HFF-Myc (cell line): ENCODE measurements around the gene SLC7A4.

ENCODE experiments used
- DNase-seq: peaks from one replicate; pipeline ENCODE4 v3.0.0-alpha.2; 2011; ENCODE audit warnings: low read depth; ENCODE audit errors: extremely low read depth
- H3K4me3 ChIP-seq: replicated peaks from 2 replicates; pipeline ENCODE4 v1.5.1; 2011; ENCODE audit warnings: low read depth, mild to moderate bottlenecking, control low read depth, low read length
- CTCF ChIP-seq: IDR thresholded peaks from 2 replicates; pipeline ENCODE4 v1.5.1; 2012; ENCODE audit warnings: mild to moderate bottlenecking, low read depth, low read length, control low read depth; ENCODE audit errors: missing control alignments

The SLC7A4 gene

GRCh38 chr22:21032868-21033688 lies 717 bp upstream of the SLC7A4 start:
- no peak overlapping the region for H3K4me3 ChIP-seq
- no peak for TF ChIP-seq CTCF
- DNase-seq, result no peak

DNA sequence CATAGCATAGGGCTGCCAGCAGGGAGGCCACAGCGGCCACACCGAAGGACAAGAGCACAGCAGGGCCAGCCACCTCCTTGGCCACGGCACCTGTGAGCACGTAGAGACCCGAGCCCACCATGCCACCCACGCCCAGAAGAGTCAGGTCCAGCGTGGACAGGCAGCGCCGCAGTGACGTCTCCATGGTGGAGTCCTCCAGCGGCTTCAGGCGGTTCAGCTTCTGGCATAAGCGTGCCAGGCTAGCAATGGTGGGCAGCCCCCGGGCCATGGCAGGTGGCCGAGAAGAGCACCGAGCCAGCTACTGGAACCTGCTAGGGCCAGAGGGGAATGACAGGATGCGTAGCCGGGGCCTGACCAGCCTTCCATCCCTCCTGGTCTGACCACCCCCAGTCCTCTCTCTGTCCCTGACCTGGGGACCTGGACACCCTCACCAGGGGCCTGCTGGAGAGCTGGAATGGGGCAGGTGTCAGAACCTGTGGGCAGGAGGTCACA lies 770 bp downstream of the SLC7A4 start:
- DNase-seq, result no peak
- no peak overlapping the region for H3K4me3 ChIP-seq
- TF ChIP-seq CTCF, result no peak

DNA sequence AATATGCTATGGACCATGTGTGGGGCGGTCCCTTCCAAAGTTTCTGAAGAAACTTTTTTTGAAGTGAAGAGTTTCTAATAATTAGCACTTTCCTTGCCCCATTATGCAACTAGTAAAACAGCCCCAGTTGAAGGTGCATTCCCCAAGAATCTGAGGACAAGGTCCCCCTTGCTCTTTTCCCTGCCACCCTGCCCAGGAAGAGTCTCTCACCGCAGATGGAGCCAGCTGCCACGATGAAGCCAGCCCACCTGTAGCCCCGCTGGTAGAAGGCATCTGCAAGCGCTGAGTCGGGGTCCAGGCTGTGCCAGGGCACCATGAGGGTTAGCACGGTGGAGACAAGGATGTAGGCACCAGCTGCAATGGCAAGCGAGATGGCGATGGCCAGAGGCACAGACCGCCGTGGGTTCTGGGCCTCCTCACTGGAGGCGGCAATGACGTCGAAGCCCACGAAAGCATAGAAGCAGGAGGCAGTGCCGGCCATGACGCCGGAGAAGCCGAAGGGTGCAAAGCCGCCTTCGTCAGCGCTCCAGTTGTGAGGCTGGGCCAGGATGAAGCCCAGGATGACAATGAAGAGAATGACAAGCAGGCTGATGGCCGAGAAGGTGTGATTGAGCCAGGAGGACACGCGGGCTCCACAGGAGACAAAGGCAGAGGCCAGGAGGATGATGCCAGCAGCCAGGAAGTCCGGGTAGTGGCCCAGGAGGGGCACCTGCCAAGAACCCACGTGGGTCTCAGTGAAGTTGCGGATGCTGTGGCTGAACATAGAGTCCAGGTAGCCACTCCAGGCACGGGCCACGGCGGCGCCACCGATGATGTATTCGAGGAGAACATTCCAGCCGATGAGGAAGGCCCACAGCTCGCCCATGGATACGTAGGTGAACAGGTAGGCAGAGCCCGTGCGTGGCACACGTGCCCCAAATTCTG lies 1.5 kb downstream of the SLC7A4 start:
- H3K4me3 ChIP-seq, result no peak overlapping the region
- DNase-seq, result no peak
- no peak for TF ChIP-seq CTCF

DNA sequence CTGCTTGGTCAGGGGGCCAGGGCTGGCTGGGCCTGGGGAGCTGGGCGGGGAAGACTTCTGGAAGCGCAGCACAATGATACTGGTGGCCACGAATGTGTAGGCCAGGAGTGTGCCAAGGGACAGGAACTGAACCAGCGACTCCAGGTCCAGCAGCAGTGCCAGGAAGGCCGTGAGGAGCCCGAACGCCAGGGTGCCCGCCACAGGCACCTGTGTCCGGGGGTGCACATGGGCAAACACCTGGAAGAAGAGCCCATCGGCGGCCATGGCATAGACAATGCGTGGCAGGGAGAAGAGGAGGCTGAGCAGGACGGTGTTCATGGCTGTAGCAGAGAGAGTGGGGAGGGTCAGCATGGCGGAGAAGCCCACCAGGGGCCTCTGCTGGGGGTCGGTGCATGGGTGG lies 2.3 kb downstream of the SLC7A4 start:
- H3K4me3 ChIP-seq, result no peak overlapping the region
- DNase-seq, result no peak
- TF ChIP-seq CTCF, result no peak

DNA sequence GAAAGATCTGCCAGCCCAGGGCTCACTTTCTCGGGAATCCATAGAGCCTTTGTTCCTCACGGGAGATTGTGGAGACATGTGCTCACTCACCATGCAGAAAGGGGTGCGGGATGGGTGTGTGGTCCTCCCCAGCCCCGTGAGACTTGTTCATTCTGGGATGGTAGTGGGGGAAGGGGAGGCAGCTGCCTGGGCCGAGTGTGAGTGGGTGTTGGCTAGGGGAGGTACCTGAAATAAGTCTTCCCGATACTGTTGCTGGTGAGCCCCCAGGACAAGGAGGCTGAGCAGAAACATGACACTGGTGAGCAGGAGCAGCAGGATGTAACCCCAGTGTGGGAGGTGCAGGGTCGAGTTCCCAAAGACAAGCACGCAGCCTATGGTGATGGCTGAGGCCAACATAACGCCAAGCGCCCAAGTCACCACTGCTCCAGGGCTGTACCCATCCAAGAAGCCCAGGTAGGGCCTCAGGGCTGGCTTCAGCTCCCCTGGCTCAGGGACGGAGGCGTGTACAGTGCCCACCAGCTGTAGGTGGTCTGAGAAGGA lies 2.8 kb downstream of the SLC7A4 start:
- no peak overlapping the region for H3K4me3 ChIP-seq
- no peak for TF ChIP-seq CTCF
- DNase-seq, result no peak

DNA sequence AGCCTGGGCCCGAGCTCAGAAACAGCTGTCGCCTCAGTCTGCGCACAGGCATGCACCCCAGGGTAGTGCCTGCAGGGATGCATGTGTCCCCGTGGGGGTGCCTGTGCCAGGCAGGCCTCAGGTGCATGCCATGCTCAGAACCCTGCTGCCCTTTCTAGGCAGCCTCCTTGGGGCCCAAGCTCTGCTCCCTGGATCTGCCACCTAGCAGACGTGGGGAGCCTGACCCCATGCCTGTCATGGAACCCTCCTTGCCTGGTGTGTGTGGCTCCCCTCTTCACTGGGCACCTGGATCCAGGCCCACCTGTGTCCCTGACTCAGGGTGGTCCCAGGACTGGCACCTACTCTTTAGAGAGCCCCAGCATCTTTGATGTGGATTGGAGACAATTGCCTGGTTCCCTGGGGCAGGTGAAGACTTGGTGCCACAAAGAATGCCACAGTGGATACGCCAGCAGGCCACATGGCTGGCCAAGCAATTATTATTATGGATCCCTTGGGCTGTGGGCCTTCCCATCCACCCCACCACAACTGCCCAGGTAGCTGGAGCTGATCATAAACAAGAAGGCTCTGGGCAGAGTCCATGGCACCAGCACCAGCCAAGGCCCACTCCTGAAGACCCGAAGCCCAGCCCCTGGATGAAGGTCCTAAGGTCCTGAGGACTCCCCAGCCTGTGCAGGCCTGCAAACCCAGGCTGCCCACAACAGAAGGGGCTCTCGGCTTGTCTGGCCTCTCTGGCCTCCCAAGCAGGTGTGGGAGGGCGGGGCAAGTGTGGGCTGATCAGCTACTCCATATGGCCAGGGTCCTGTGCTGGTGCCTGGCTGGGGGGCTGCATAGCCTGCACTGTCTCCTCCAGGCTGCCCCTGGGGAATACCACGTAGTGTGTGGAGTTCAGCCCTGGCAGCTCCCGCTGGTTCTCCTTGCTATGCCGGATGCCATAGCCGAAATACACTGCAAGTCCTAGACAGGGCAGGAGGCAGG lies 3.8 kb downstream of the SLC7A4 start:
- no peak overlapping the region for H3K4me3 ChIP-seq
- TF ChIP-seq CTCF, result no peak
- no peak for DNase-seq
